Loucy (cell line): Measurements from ENCODE around the gene KCNJ11.
"Not testable (repeated sequence)": the region's sequence is repeated elsewhere in the genome, so short reads cannot be mapped to it uniquely, and the experiment has no call there.

Source experiments
- H2AFZ ChIP-seq: fragments of 200-600 bp; sonication (generic); 2 replicates; pipeline ENCODE4 v1.6.0; 2016; ENCODE audit warnings: antibody characterized with exemption, mild to moderate bottlenecking, low read length, moderate library complexity
- H3F3A ChIP-seq: fragments of 200-600 bp; 2 replicates; pipeline ENCODE4 v1.6.0; 2016; ENCODE audit warnings: antibody characterized with exemption, low read depth, mild to moderate bottlenecking
- H3K27me3 ChIP-seq: fragments of 200-600 bp; sonication (generic); 2 replicates; pipeline ENCODE4 v1.6.1; 2014; ENCODE audit warnings: low read length, mild to moderate bottlenecking; ENCODE audit not compliant: insufficient read depth, poor library complexity, severe bottlenecking
- H3K36me3 ChIP-seq: fragments of 200-600 bp; sonication (generic); 2 replicates; pipeline ENCODE4 v1.6.1; 2016; ENCODE audit warnings: low read length; ENCODE audit not compliant: insufficient read depth
- H3K4me1 ChIP-seq: fragments of 200-600 bp; sonication (generic); 2 replicates; pipeline ENCODE4 v1.5.1; 2014; ENCODE audit warnings: low read length, mild to moderate bottlenecking; ENCODE audit not compliant: insufficient read depth, poor library complexity, severe bottlenecking
- H3K4me2 ChIP-seq: fragments of 200-600 bp; sonication (generic); 2 replicates; pipeline ENCODE4 v1.6.0; 2014; ENCODE audit warnings: antibody characterized with exemption, low read length, low read depth, mild to moderate bottlenecking; ENCODE audit not compliant: poor library complexity, severe bottlenecking
- H3K4me3 ChIP-seq: fragments of 200-600 bp; sonication (generic); 2 replicates; pipeline ENCODE4 v1.5.1; 2014; ENCODE audit warnings: low read length, mild to moderate bottlenecking, mixed read lengths; ENCODE audit not compliant: poor library complexity, severe bottlenecking
- H3K79me2 ChIP-seq: fragments of 200-600 bp; sonication (generic); 2 replicates; pipeline ENCODE4 v1.6.1; 2014; ENCODE audit warnings: low read length; ENCODE audit not compliant: insufficient read depth
- H3K9ac ChIP-seq: fragments of 200-600 bp; sonication (generic); 2 replicates; pipeline ENCODE4 v1.6.0; 2014; ENCODE audit warnings: mild to moderate bottlenecking, low read depth, low read length, moderate library complexity; ENCODE audit not compliant: poor library complexity, severe bottlenecking
- H3K9me2 ChIP-seq: fragments of 200-600 bp; sonication (generic); replicated peaks from 2 replicates; pipeline ENCODE4 v1.6.1; 2016; ENCODE audit warnings: low read depth, low read length, mixed read lengths
- H3K9me3 ChIP-seq: fragments of 200-600 bp; sonication (generic); 2 replicates; pipeline ENCODE4 v1.6.1; 2014; ENCODE audit warnings: mild to moderate bottlenecking, antibody characterized with exemption, low read length, low read depth; ENCODE audit not compliant: insufficient read depth
- H4K20me1 ChIP-seq: fragments of 200-600 bp; sonication (generic); 2 replicates; pipeline ENCODE4 v1.6.0; 2014; ENCODE audit warnings: antibody characterized with exemption, low read length, mild to moderate bottlenecking; ENCODE audit not compliant: insufficient read depth, poor library complexity, severe bottlenecking
- CTCF ChIP-seq: fragments of 200-600 bp; sonication (generic); conservative IDR thresholded peaks from 2 replicates; pipeline ENCODE4 v1.5.1; 2014; ENCODE audit warnings: mild to moderate bottlenecking, antibody characterized with exemption, low read length
- EZH2phosphoT487 ChIP-seq: fragments of 200-600 bp; IDR thresholded peaks from 2 replicates; pipeline ENCODE4 v1.6.1; 2018; ENCODE audit warnings: antibody characterized with exemption, mild to moderate bottlenecking, moderate library complexity, borderline replicate concordance

KCNJ11 gene

GRCh38 chr11:17428261-17428660 is 39.8 kb upstream of the KCNJ11 start:
- Histone ChIP-seq H3F3A (no peaks in the 10 kb centered on the region), H3K4me2 (no peak overlapping the region), H3K27me3 (no peaks in the 10 kb centered on the region), H3K9me3 (no peaks in the 10 kb centered on the region), H3K9ac (no peak overlapping the region), H3K79me2 (no peaks in the 10 kb centered on the region), H4K20me1 (no peaks in the 10 kb centered on the region), H3K9me2 (no peaks in the 10 kb centered on the region), H3K36me3 (no peaks in the 10 kb centered on the region), H3K4me1 (peaks cover 10% of the 10 kb centered on the region), H2AFZ (no peak overlapping the region), H3K4me3 (no peak overlapping the region)
- TF ChIP-seq CTCF (no peak), EZH2phosphoT487 (no peak)

- H3K4me2 ChIP-seq, H3K36me3 ChIP-seq, H3K9me2 ChIP-seq, H3K79me2 ChIP-seq, H3K4me1 ChIP-seq, H3K9ac ChIP-seq, H3F3A ChIP-seq, H4K20me1 ChIP-seq, H3K27me3 ChIP-seq, H2AFZ ChIP-seq, H3K4me3 ChIP-seq, H3K9me3 ChIP-seq: not testable (repeated sequence)
Measured at GRCh38 chr11:17426233-17426632, 37.8 kb upstream of the KCNJ11 start.

- no peaks in the 10 kb centered on the region for H3K36me3 ChIP-seq
- H3K79me2 ChIP-seq = no peaks in the 10 kb centered on the region
- H3K4me2 ChIP-seq = no peak overlapping the region
- H3F3A ChIP-seq = no peaks in the 10 kb centered on the region
- TF ChIP-seq CTCF (no peak), EZH2phosphoT487 (no peak)
- H3K4me1 ChIP-seq = peaks cover 6% of the 10 kb centered on the region
- peaks cover 13% of the 10 kb centered on the region for H3K27me3 ChIP-seq
- H4K20me1 ChIP-seq = no peaks in the 10 kb centered on the region
- H2AFZ ChIP-seq = no peak overlapping the region
- no peaks in the 10 kb centered on the region for H3K9me3 ChIP-seq
- no peak overlapping the region for H3K9ac ChIP-seq
- no peaks in the 10 kb centered on the region for H3K9me2 ChIP-seq
- no peak overlapping the region for H3K4me3 ChIP-seq
Measured at GRCh38 chr11:17423533-17424310, 35.3 kb upstream of the KCNJ11 start.

- H3K4me2 ChIP-seq = no peak overlapping the region
- no peak overlapping the region for H3K9ac ChIP-seq
- H3K27me3 ChIP-seq = peaks cover 18% of the 10 kb centered on the region
Measured at GRCh38 chr11:17421781-17422180, 33.3 kb upstream of the KCNJ11 start.

More at GRCh38 chr11:17421781-17422180, 33.3 kb upstream of the KCNJ11 start:
- no peaks in the 10 kb centered on the region for H3F3A ChIP-seq
- H4K20me1 ChIP-seq = no peaks in the 10 kb centered on the region
- H3K9me2 ChIP-seq = no peaks in the 10 kb centered on the region
- no peaks in the 10 kb centered on the region for H3K9me3 ChIP-seq
- no peak overlapping the region for H3K4me3 ChIP-seq
- TF ChIP-seq CTCF (no peak), EZH2phosphoT487 (no peak)
- no peak overlapping the region for H2AFZ ChIP-seq
- no peaks in the 10 kb centered on the region for H3K36me3 ChIP-seq
- no peaks in the 10 kb centered on the region for H3K79me2 ChIP-seq
- peaks cover 6% of the 10 kb centered on the region for H3K4me1 ChIP-seq
